ENCODE results near the gene OPTC.

OPTC gene

DNA sequence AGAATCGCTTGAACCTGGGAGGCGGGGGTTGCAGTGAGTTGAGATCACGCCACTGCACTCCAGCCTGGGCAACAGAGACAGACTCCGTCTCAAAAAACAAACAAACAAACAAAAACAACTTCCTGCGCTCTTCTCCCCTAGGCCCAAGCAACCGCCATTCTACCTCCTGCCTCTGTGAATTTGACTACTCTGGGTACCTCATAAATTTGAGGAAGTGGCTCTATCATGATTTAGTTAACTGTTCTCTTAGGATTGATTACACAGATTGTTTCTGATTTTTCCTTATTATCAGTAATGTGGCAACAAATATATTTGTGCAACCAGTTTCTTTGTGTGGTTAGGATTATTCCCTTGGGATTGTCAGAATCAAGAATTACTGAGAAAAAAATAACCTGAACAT, 29.7 kb downstream of the OPTC start:
- H3K79me2 ChIP-seq (ENCODE audit: insufficient read depth, low read length) = no peaks in the 10 kb centered on the region
- no peaks in the 10 kb centered on the region for H3F3A ChIP-seq (ENCODE audit: insufficient read depth)
- H3K9me2 ChIP-seq (replicated peaks; ENCODE audit: insufficient read depth, low read length) = no peaks in the 10 kb centered on the region
- TF ChIP-seq, protein P1, sequence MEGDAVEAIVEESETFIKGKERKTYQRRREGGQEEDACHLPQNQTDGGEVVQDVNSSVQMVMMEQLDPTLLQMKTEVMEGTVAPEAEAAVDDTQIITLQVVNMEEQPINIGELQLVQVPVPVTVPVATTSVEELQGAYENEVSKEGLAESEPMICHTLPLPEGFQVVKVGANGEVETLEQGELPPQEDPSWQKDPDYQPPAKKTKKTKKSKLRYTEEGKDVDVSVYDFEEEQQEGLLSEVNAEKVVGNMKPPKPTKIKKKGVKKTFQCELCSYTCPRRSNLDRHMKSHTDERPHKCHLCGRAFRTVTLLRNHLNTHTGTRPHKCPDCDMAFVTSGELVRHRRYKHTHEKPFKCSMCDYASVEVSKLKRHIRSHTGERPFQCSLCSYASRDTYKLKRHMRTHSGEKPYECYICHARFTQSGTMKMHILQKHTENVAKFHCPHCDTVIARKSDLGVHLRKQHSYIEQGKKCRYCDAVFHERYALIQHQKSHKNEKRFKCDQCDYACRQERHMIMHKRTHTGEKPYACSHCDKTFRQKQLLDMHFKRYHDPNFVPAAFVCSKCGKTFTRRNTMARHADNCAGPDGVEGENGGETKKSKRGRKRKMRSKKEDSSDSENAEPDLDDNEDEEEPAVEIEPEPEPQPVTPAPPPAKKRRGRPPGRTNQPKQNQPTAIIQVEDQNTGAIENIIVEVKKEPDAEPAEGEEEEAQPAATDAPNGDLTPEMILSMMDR (IDR thresholded peaks at IDR 0.05; ENCODE audit: insufficient read depth, low read length, poor library complexity, severe bottlenecking) = no peak
- TF ChIP-seq EZH2phosphoT487 (conservative IDR thresholded peaks at IDR 0.05; ENCODE audit: low read length) = no peak
- no peaks in the 10 kb centered on the region for H4K20me1 ChIP-seq (ENCODE audit: low read depth, low read length)
- H3K27me3 ChIP-seq (ENCODE audit: low read length) = no peaks in the 10 kb centered on the region
- no peak overlapping the region for H3K9ac ChIP-seq (ENCODE audit: low read length)
- no peak overlapping the region for H3K4me3 ChIP-seq (ENCODE audit: insufficient read depth, low read length, poor library complexity, severe bottlenecking)
- no peak overlapping the region for H3K4me2 ChIP-seq (ENCODE audit: low read depth, low read length, poor library complexity, severe bottlenecking)
- H3K27ac ChIP-seq (ENCODE audit: low read depth, low read length) = no peak overlapping the region
- no peak overlapping the region for H2AFZ ChIP-seq (ENCODE audit: low read depth, low read length, severe bottlenecking)
- no peaks in the 10 kb centered on the region for H3K9me3 ChIP-seq (ENCODE audit: insufficient read depth, low read length)
- no peaks in the 10 kb centered on the region for H3K36me3 ChIP-seq (ENCODE audit: low read length)

GRCh38 chr1:203524152-203524551, 30.2 kb downstream of the OPTC start:
- no peaks in the 10 kb centered on the region for H3F3A ChIP-seq (ENCODE audit: insufficient read depth)
- TF ChIP-seq EZH2phosphoT487 (conservative IDR thresholded peaks at IDR 0.05; ENCODE audit: low read length) = no peak
- TF ChIP-seq, protein P1 (IDR thresholded peaks at IDR 0.05; ENCODE audit: insufficient read depth, low read length, poor library complexity, severe bottlenecking) = no peak
- H3K27ac ChIP-seq (ENCODE audit: low read depth, low read length) = no peak overlapping the region
- no peaks in the 10 kb centered on the region for H3K9me2 ChIP-seq (replicated peaks; ENCODE audit: insufficient read depth, low read length)
- H2AFZ ChIP-seq (ENCODE audit: low read depth, low read length, severe bottlenecking) = no peak overlapping the region
- H3K36me3 ChIP-seq (ENCODE audit: low read length) = no peaks in the 10 kb centered on the region
- H3K9ac ChIP-seq (ENCODE audit: low read length) = no peak overlapping the region
- no peak overlapping the region for H3K4me3 ChIP-seq (ENCODE audit: insufficient read depth, low read length, poor library complexity, severe bottlenecking)
- H3K9me3 ChIP-seq (ENCODE audit: insufficient read depth, low read length) = no peaks in the 10 kb centered on the region
- no peaks in the 10 kb centered on the region for H4K20me1 ChIP-seq (ENCODE audit: low read depth, low read length)
- H3K27me3 ChIP-seq (ENCODE audit: low read length) = no peaks in the 10 kb centered on the region
- no peaks in the 10 kb centered on the region for H3K79me2 ChIP-seq (ENCODE audit: insufficient read depth, low read length)
- H3K4me2 ChIP-seq (ENCODE audit: low read depth, low read length, poor library complexity, severe bottlenecking) = no peak overlapping the region

DNA sequence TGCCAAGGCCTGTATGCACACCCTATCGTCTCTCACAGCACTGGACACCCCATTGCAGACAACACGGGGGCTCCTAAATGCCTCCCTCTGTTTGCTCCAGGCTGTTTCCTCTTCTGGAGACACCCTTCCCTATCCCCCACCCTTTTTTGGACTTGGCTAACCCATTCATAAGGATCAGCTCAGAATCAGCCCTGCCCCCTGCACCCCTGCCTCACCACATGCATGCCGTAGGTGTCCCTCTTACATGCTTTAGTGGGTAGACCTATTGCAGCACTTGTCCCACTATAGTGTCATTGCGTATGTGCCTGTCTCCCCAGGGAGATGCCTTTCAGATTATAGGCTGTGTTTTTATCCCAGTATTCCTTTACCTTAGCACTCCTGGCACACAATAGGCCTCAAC, 30.9 kb downstream of the OPTC start:
- Histone ChIP-seq H3K4me3 (ENCODE audit: insufficient read depth, low read length, poor library complexity, severe bottlenecking) (no peak overlapping the region), H3K79me2 (ENCODE audit: insufficient read depth, low read length) (no peaks in the 10 kb centered on the region), H3K27me3 (ENCODE audit: low read length) (no peaks in the 10 kb centered on the region), H3K4me2 (ENCODE audit: low read depth, low read length, poor library complexity, severe bottlenecking) (no peak overlapping the region), H3F3A (ENCODE audit: insufficient read depth) (no peaks in the 10 kb centered on the region), H4K20me1 (ENCODE audit: low read depth, low read length) (no peaks in the 10 kb centered on the region), H3K27ac (ENCODE audit: low read depth, low read length) (no peak overlapping the region), H2AFZ (ENCODE audit: low read depth, low read length, severe bottlenecking) (no peak overlapping the region), H3K9me3 (ENCODE audit: insufficient read depth, low read length) (no peaks in the 10 kb centered on the region), H3K9ac (ENCODE audit: low read length) (no peak overlapping the region), H3K9me2 (replicated peaks; ENCODE audit: insufficient read depth, low read length) (no peaks in the 10 kb centered on the region), H3K36me3 (ENCODE audit: low read length) (no peaks in the 10 kb centered on the region)
- TF ChIP-seq, protein P1 (IDR thresholded peaks at IDR 0.05; ENCODE audit: insufficient read depth, low read length, poor library complexity, severe bottlenecking) = no peak
- no peak for TF ChIP-seq EZH2phosphoT487 (conservative IDR thresholded peaks at IDR 0.05; ENCODE audit: low read length)

Measured in SU-DHL-6 (cell line).